ENCODE data around the gene TRIM3.

DNA sequence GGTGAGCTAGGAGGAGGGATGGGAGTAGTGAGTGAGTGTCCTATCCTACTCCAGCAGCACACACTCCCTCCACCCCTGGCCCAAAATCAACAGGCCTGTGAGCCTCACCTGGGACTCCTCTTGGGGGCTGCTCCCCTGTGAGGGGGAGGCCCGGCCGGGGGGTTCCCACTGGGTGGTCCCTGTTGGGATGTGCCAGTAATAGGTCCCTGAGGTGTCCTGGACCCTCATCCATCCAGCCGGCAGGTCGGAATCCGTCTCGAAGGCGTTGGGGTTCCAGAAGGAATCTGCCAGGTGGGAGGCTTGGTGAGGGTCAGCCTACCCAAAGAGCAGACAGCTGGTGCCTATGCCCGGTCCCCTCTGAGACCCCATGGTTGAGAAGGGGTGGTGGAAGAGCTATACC lies 70.2 kb downstream of the TRIM3 start:
- TF ChIP-seq, protein P1, sequence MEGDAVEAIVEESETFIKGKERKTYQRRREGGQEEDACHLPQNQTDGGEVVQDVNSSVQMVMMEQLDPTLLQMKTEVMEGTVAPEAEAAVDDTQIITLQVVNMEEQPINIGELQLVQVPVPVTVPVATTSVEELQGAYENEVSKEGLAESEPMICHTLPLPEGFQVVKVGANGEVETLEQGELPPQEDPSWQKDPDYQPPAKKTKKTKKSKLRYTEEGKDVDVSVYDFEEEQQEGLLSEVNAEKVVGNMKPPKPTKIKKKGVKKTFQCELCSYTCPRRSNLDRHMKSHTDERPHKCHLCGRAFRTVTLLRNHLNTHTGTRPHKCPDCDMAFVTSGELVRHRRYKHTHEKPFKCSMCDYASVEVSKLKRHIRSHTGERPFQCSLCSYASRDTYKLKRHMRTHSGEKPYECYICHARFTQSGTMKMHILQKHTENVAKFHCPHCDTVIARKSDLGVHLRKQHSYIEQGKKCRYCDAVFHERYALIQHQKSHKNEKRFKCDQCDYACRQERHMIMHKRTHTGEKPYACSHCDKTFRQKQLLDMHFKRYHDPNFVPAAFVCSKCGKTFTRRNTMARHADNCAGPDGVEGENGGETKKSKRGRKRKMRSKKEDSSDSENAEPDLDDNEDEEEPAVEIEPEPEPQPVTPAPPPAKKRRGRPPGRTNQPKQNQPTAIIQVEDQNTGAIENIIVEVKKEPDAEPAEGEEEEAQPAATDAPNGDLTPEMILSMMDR (IDR thresholded peaks at IDR 0.05) = no peak
- TF ChIP-seq POLR2A (IDR thresholded peaks at IDR 0.05) = no peak

Data from adrenal gland (tissue), 5 donors.